Measurements from ENCODE around the gene BEST2.

The BEST2 gene

GRCh38 chr19:12770922-12771321, 19.3 kb downstream of the BEST2 start:
- Histone ChIP-seq H3F3A (ENCODE audit: insufficient read depth, low read length) (peaks cover 7% of the 10 kb centered on the region; the same call in 1 of the 2 replicates), H3K9ac (ENCODE audit: low read length) (no peak overlapping the region), H3K4me3 (ENCODE audit: low read depth, low read length, poor library complexity, severe bottlenecking) (no peak overlapping the region), H3K79me2 (ENCODE audit: insufficient read depth, low read length) (no peaks in the 10 kb centered on the region), H3K4me2 (ENCODE audit: low read length) (no peak overlapping the region), H3K9me2 (ENCODE audit: low read depth, low read length) (no peaks in the 10 kb centered on the region), H2AFZ (ENCODE audit: low read length) (no peak overlapping the region), H3K4me1 (ENCODE audit: insufficient read depth, low read length, severe bottlenecking) (peaks cover 20% of the 10 kb centered on the region), H3K9me3 (ENCODE audit: low read length) (no peaks in the 10 kb centered on the region), H3K36me3 (ENCODE audit: insufficient read depth, low read length) (no peaks in the 10 kb centered on the region), H3K27ac (ENCODE audit: low read depth, low read length, poor library complexity, severe bottlenecking) (no peak overlapping the region), H4K20me1 (ENCODE audit: insufficient read depth, low read length) (no peaks in the 10 kb centered on the region), H3K27me3 (ENCODE audit: insufficient read depth, low read length) (no peaks in the 10 kb centered on the region)
- TF ChIP-seq EZH2 (IDR thresholded peaks at IDR 0.05; ENCODE audit: borderline replicate concordance, low read length) (no peak), CTCF (IDR thresholded peaks at IDR 0.05; ENCODE audit: low read length) (no peak)

- H3K4me3 ChIP-seq (ENCODE audit: low read depth, low read length, poor library complexity, severe bottlenecking) = no peak overlapping the region
- no peaks in the 10 kb centered on the region for H3K36me3 ChIP-seq (ENCODE audit: insufficient read depth, low read length)
- no peak overlapping the region for H3K27ac ChIP-seq (ENCODE audit: low read depth, low read length, poor library complexity, severe bottlenecking)
- H4K20me1 ChIP-seq (ENCODE audit: insufficient read depth, low read length) = no peaks in the 10 kb centered on the region
- H3K4me2 ChIP-seq (ENCODE audit: low read length) = no peak overlapping the region
- no peaks in the 10 kb centered on the region for H3K9me3 ChIP-seq (ENCODE audit: low read length)
- peaks cover 7% of the 10 kb centered on the region; the same call in 1 of the 2 replicates for H3F3A ChIP-seq (ENCODE audit: insufficient read depth, low read length)
- no peak overlapping the region for H3K9ac ChIP-seq (ENCODE audit: low read length)
- H3K9me2 ChIP-seq (ENCODE audit: low read depth, low read length) = no peaks in the 10 kb centered on the region
- H3K27me3 ChIP-seq (ENCODE audit: insufficient read depth, low read length) = no peaks in the 10 kb centered on the region
- no peaks in the 10 kb centered on the region for H3K79me2 ChIP-seq (ENCODE audit: insufficient read depth, low read length)
- H2AFZ ChIP-seq (ENCODE audit: low read length) = no peak overlapping the region
- peaks cover 20% of the 10 kb centered on the region for H3K4me1 ChIP-seq (ENCODE audit: insufficient read depth, low read length, severe bottlenecking)
- TF ChIP-seq EZH2 (IDR thresholded peaks at IDR 0.05; ENCODE audit: borderline replicate concordance, low read length) (no peak), CTCF (IDR thresholded peaks at IDR 0.05; ENCODE audit: low read length) (no peak)
These were observed 20.7 kb downstream of the BEST2 start for GRCh38 chr19:12772323-12772722.

GRCh38 chr19:12773571-12773970, 22.0 kb downstream of the BEST2 start:
- TF ChIP-seq CTCF (IDR thresholded peaks at IDR 0.05; ENCODE audit: low read length) (peak; percentile 41; the same call in 1 of the 2 replicates), EZH2 (IDR thresholded peaks at IDR 0.05; ENCODE audit: borderline replicate concordance, low read length) (no peak)
- no peak overlapping the region for H3K4me3 ChIP-seq (ENCODE audit: low read depth, low read length, poor library complexity, severe bottlenecking)
- no peaks in the 10 kb centered on the region for H3K36me3 ChIP-seq (ENCODE audit: insufficient read depth, low read length)
- no peak overlapping the region for H2AFZ ChIP-seq (ENCODE audit: low read length)
- peaks cover 32% of the 10 kb centered on the region for H3K4me1 ChIP-seq (ENCODE audit: insufficient read depth, low read length, severe bottlenecking)
- peaks cover 7% of the 10 kb centered on the region; the same call in 1 of the 2 replicates for H3F3A ChIP-seq (ENCODE audit: insufficient read depth, low read length)
- no peak overlapping the region for H3K4me2 ChIP-seq (ENCODE audit: low read length)
- no peaks in the 10 kb centered on the region for H3K27me3 ChIP-seq (ENCODE audit: insufficient read depth, low read length)
- no peak overlapping the region for H3K27ac ChIP-seq (ENCODE audit: low read depth, low read length, poor library complexity, severe bottlenecking)
- H3K79me2 ChIP-seq (ENCODE audit: insufficient read depth, low read length) = no peaks in the 10 kb centered on the region
- H3K9me2 ChIP-seq (ENCODE audit: low read depth, low read length) = no peaks in the 10 kb centered on the region
- H3K9me3 ChIP-seq (ENCODE audit: low read length) = no peaks in the 10 kb centered on the region
- H3K9ac ChIP-seq (ENCODE audit: low read length) = no peak overlapping the region
- H4K20me1 ChIP-seq (ENCODE audit: insufficient read depth, low read length) = no peaks in the 10 kb centered on the region

Data from OCI-LY1 (cell line).